Vagina (tissue), 2 donors: Measurements from ENCODE around the gene CYB5B.

Experiments
- CTCF ChIP-seq, 3 experiments: fragments of 450-650 bp in 2 of 3; fragments of 200-600 bp in 1 of 3; sonication (generic) in 1 of 3; IDR thresholded peaks; one replicate each; pipeline ENCODE4 v1.5.1; 2017 to 2019; ENCODE audit warnings: antibody characterized with exemption in 3 of 3, mild to moderate bottlenecking in 2 of 3, moderate library complexity in 2 of 3
- POLR2A ChIP-seq, 2 donors: fragments of 450-650 bp; IDR thresholded peaks; one replicate each; pipeline ENCODE4 v1.6.1; 2017; ENCODE audit warnings: antibody characterized with exemption in 2 of 2, mild to moderate bottlenecking in 2 of 2, moderate library complexity in 2 of 2
- POLR2AphosphoS5 ChIP-seq, 2 donors: sonication (generic); formaldehyde crosslinking; IDR thresholded peaks; one replicate each; pipeline ENCODE4 v1.9.0; 2017; ENCODE audit warnings: antibody characterized with exemption in 2 of 2, mild to moderate bottlenecking in 2 of 2, low read depth in 1 of 2; ENCODE audit not compliant: insufficient read depth in 1 of 2

- TF ChIP-seq CTCF (IDR thresholded peaks at IDR 0.05) (no peak), POLR2AphosphoS5 (IDR thresholded peaks at IDR 0.05; ENCODE audit: insufficient read depth in 1 of 2, low read depth in 1 of 2) (peak; percentile 44 to 69), POLR2A (IDR thresholded peaks at IDR 0.05) (no peak)
Observed at GRCh38 chr16:69443927-69444631, 19.7 kb downstream of the CYB5B start.
